Measurements from ENCODE around the gene RASSF1. TPM values are rescaled to one million over a fixed set of nuclear protein-coding genes. Genes with fewer than 3 reads are reported as not detected.
A peak's percentile ranks its signal among the peaks of the same experiment; 100 is the strongest.

RASSF1 gene
- total and polyA plus RNA-seq, 2 of the 8 experiments (the other 6 are each of a cell fraction or from before 2014, with no cell fraction given), result 10.3 to 15.7 TPM

GRCh38 chr3:50340448-50341329 is at the start of gene RASSF1 (continued):
- TF ChIP-seq ASH2L (IDR thresholded peaks at IDR 0.05; ENCODE audit: low read length) (peak; percentile 51), BACH1 (IDR thresholded peaks at IDR 0.05; ENCODE audit: low read length) (no peak), TAF7 (optimal IDR thresholded peaks at IDR 0.05; ENCODE audit: borderline replicate concordance, low read depth, low read length) (no peak), MAFK (IDR thresholded peaks at IDR 0.05; ENCODE audit: low read depth, low read length) (no peak), RAD21 (IDR thresholded peaks at IDR 0.05 in 1 of 2, conservative IDR thresholded peaks at IDR 0.05 in 1 of 2; ENCODE audit: low read depth in 2 of 2, low read length in 2 of 2) (no peak), GABPA (IDR thresholded peaks at IDR 0.05; ENCODE audit: borderline replicate concordance, insufficient read depth, low read length) (no peak), POU5F1 (IDR thresholded peaks at IDR 0.05; ENCODE audit: low read depth, low read length) (no peak), CTCF (IDR thresholded peaks at IDR 0.05; ENCODE audit: control extremely low read depth in 1 of 3, insufficient read depth in 1 of 3, low read depth in 1 of 3, low read length in 3 of 3) (no peak), HDAC6 (IDR thresholded peaks at IDR 0.05; ENCODE audit: low read depth, low read length) (no peak), E2F6 (IDR thresholded peaks at IDR 0.05) (peak; percentile 53), SP1 (IDR thresholded peaks at IDR 0.05; ENCODE audit: low read depth, low read length) (no peak), TEAD4 (IDR thresholded peaks at IDR 0.05; ENCODE audit: low read depth, low read length) (no peak), FOSL1 (IDR thresholded peaks at IDR 0.05; ENCODE audit: insufficient read depth, low read depth, low read length) (no peak), BRCA1 (IDR thresholded peaks at IDR 0.05; ENCODE audit: low read depth, low read length) (no peak), SIRT6 (IDR thresholded peaks at IDR 0.05; ENCODE audit: low read length) (no peak), GTF2F1 (IDR thresholded peaks at IDR 0.05; ENCODE audit: borderline replicate concordance, low read depth, low read length) (no peak)
- TF ChIP-seq, protein P1, sequence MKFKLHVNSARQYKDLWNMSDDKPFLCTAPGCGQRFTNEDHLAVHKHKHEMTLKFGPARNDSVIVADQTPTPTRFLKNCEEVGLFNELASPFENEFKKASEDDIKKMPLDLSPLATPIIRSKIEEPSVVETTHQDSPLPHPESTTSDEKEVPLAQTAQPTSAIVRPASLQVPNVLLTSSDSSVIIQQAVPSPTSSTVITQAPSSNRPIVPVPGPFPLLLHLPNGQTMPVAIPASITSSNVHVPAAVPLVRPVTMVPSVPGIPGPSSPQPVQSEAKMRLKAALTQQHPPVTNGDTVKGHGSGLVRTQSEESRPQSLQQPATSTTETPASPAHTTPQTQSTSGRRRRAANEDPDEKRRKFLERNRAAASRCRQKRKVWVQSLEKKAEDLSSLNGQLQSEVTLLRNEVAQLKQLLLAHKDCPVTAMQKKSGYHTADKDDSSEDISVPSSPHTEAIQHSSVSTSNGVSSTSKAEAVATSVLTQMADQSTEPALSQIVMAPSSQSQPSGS (IDR thresholded peaks at IDR 0.05; ENCODE audit: low read length), result no peak
- TF ChIP-seq, protein P2, sequence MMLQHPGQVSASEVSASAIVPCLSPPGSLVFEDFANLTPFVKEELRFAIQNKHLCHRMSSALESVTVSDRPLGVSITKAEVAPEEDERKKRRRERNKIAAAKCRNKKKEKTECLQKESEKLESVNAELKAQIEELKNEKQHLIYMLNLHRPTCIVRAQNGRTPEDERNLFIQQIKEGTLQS (IDR thresholded peaks at IDR 0.05; ENCODE audit: insufficient read depth, low read depth, low read length), result no peak

Data from H1 (cell line).